IPS-18c (cell line): Measurements from ENCODE around the gene NKAIN2.
"Not testable (repeated sequence)": the region's sequence is repeated elsewhere in the genome, so short reads cannot be mapped to it uniquely, and the experiment has no call there.

Source experiments
- H3K4me3 ChIP-seq: 2 replicates; pipeline ENCODE4 v1.7.0; 2013; ENCODE audit warnings: low read depth, mild to moderate bottlenecking, low read length, moderate library complexity; ENCODE audit not compliant: insufficient read depth
- H3K9me3 ChIP-seq: one replicate; pipeline ENCODE4 v1.6.1; 2013; ENCODE audit warnings: mild to moderate bottlenecking, low read length, moderate library complexity; ENCODE audit not compliant: control insufficient read depth, insufficient read depth

Gene NKAIN2

DNA sequence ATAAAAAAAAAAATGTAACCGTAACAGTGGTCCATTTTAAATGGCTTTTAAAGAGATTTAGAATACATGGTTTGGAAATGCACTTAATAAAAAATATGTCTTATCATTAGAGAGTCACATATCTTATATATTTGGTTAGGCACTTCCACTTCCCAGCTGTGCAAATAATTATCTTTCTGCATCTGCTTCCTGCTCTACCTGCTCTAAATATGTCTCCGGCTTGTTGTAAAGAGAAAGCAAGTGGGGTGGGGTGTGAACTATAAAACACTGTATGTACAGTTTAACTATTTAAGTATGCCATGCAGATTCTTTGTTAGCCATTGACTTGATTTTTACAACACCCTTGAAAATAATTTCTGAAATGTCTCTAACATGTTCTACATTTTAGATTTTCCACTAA, 106.3 kb downstream of the NKAIN2 start:
- no peak overlapping the region for H3K4me3 ChIP-seq
- no peaks in the 10 kb centered on the region for H3K9me3 ChIP-seq

DNA sequence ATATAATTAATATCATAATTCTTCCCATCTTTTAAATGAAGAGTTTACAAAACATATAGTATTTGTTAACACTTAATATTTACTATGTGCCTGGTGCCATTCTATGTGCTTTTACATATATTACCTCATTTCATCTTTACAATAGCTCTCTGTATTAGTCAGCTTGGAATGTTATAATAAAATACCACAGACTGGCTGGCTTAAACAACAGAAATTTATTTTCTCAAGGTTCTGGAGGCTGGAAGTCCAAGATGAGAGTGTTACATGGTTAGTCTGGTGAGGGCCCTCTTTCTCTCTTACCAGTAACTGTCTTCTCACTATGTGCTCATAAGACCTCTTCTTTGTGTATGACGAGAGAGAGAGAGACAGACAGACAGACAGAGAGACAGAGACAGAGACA, 110.2 kb downstream of the NKAIN2 start:
- Histone ChIP-seq H3K9me3 (no peaks in the 10 kb centered on the region), H3K4me3 (no peak overlapping the region)

DNA sequence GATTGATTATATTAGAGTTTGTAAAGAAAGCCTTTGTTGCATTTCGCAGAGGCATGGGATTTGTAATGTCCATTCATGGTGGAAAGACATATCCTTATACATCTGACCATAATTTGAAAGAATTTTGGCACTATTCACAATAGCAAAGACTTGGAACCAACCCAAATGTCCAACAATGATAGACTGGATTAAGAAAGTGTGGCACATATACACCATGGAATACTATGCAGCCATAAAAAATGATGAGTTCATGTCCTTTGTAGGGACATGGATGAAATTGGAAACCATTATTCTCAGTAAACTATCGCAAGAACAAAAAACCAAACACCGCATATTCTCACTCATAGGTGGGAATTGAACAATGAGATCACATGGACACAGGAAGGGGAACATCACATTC, 119.7 kb downstream of the NKAIN2 start:
- not testable (repeated sequence) for H3K9me3 ChIP-seq

DNA sequence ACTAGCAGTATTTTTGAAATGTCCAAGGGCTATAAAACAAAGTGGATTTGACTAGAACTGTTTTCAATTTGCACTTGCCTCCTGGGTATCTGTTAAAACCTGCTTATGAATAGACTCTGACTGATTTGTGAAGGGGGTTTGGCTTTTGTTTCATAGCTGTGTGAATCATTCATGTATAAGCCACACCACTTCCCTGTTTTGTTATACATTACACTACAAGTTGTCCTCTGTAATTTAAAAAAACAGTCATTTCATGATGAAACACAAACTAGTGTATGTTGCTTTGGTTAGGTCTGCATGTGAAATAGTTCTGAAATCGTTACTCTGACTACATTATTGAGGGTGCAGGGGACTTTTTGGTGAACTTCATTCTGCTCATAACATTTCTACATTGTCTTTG, 121.7 kb downstream of the NKAIN2 start:
- Histone ChIP-seq H3K9me3 (no peaks in the 10 kb centered on the region), H3K4me3 (no peak overlapping the region)

More for the DNA sequence above, 119.7 kb downstream of the NKAIN2 start:
- not testable (repeated sequence) for H3K4me3 ChIP-seq

DNA sequence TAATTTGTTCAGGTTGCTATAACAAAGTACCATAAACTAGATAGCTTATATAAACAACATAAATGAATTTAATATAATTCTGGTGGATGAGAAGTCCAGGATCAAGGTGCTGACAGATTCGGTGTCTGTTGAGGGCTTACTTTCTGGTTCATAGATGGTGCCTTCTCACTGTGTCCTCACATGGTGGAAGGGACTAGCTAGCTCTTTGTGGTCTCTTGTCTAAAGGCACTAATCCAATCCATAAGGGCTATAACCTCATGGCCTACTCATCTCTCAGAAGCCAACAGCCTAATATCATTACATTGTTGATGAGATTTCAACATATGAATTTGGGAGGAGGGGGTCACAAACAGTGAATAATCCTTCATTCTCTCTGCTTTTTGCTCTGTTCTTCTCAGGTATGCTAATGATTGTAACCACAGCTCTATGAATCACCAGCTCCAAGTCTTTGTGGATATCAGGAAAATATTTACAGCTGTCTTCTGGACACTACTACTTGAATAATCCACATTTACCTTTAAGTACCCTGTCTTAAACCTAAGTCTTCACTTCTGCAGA, 122.3 kb downstream of the NKAIN2 start:
- Histone ChIP-seq H3K9me3 (no peaks in the 10 kb centered on the region), H3K4me3 (no peak overlapping the region)

DNA sequence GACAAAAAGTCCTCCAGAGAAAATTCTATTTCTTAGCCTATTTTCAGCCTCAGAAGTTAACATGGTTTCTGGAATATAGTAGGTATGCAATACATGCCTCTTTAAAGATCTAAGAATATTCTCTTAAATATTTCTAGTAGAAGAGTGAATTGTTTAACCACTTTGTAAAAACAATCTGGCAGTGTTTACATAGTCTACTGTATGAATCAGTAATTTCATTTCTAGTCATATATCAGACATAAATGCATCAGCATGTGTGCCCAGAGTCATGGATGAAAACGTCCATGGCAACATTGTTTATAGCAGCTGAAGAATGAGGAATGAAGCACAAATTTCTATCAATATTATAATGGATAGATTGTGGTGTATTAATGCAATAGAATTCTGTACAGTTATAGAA, 124.9 kb downstream of the NKAIN2 start:
- Histone ChIP-seq H3K4me3 (no peak overlapping the region), H3K9me3 (no peaks in the 10 kb centered on the region)

DNA sequence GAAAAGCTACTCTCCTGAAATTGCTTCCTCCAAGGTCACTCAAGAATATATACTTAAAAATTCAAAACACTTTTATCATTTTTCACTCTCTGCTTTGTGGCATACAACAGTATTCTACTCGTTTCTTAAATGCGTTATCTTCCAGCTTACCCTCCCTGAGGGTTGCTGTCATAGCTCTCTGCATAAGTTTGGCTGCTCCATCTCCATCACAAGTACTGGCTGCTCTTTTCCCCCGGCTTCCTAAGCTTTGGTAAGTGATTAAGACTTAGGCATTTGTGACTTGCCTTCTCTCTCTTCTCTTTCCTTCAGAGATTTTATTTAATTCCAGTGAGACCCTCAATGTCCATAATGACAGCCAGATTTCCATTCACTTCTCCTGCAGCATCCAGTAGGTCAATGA, 128.3 kb downstream of the NKAIN2 start:
- Histone ChIP-seq H3K4me3 (no peak overlapping the region), H3K9me3 (no peaks in the 10 kb centered on the region)

DNA sequence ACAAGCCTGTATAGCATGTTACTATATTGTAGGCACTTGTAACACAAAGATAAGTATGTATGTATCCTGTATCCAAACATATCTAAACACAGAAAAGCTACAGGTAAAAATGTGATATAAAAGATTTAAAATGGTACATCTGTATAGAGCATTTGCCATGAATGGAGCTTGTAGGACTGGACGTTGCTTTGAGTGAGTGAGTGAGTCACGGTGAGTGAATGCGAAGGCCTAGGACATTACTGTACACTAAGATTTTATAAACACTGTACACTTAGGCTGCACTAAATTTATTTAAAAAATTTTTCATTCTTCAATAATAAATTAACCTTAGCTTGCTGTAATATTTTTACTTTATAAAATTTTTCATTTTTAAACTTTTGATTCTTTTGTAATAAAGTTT, 136.9 kb downstream of the NKAIN2 start:
- Histone ChIP-seq H3K4me3 (no peak overlapping the region), H3K9me3 (no peaks in the 10 kb centered on the region)

DNA sequence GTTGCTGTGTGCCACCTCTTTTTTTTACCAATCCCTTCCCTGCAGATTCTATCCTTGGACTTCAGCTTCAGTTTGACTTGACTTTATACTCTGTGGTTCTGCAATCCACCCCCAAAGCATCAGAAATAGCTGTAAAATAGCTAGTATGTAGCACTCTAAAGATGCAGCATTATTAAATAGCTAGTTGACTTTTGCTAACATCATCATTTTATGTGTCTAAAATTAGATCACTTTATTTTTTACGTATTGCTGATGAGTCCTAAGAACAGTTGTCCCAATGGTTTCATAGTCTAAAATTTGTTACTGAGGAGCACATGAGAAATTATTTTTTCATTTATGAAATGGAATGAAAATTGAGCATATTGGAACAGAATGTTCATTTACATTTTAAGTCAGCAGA, 138.2 kb downstream of the NKAIN2 start:
- Histone ChIP-seq H3K4me3 (no peak overlapping the region), H3K9me3 (no peaks in the 10 kb centered on the region)

DNA sequence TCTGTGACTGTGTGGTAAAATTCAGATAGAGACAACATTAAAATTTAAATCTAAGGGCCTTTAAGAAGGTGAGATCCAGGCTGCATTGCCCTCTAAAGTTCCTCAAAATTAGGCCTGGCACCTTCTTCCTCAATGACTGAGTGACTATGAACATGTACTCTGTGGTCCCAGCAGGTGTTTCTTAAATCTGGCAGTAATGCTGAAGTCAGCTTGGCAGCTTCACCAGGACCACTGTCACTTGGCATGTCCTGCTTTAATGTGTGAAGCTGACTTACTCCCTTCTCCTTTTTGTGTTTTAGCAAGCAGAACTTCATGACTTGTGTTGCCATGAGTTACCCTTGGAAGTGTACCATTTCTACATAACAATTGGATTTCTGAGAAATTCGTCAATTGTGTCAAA, 141.7 kb downstream of the NKAIN2 start:
- Histone ChIP-seq H3K9me3 (no peaks in the 10 kb centered on the region), H3K4me3 (no peak overlapping the region)

DNA sequence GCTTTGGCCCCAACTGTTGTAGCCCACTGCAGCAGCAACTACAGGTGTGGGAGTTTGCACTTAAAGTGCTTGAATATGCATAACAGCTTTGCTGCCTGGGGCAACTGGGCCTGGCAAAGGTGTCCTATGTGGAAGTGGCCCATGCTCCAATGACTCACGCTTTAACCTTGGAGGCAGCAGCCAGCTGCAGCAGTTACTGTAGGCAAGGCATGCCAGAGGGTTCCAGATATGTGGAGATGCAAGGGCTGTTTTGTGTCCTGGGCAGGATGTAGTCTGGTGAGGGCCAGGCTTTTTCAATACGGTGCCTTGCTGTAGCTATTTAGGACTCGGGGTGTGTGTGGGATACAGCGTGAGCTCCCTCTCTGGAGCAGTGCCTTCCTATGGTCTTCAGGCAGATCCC, 150.3 kb downstream of the NKAIN2 start:
- H3K4me3 ChIP-seq, result no peak overlapping the region
- no peaks in the 10 kb centered on the region for H3K9me3 ChIP-seq

DNA sequence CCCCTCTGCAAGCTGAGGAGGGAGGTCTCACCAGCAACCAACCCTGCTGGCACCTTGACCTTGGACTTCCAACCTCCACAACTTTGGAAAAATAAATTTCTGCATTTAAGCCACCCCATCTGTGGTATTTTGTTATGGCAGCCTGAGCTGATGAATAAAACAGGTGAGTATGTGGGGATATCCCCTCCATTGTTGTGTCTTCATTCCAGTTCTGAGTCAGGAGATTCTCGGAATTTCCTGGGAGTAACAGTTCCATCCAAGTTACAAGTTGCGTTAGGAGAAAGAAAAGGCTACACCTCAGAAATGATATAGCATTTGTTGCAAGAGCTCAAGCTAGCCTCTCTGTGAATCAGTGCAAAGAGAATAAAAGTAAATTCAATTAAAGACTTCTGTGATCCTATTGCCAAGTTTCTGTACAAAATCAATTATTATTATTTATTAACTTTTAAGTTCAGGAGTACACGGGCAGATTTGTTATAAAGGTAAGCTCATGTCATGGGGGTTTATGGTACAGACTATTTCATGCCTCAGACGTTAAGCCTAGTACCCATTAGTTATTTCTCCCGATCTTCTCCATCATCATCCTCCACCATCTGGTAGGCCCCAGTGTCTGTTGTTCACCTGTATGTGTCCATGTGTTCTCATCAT, 153.0 kb downstream of the NKAIN2 start:
- no peaks in the 10 kb centered on the region for H3K9me3 ChIP-seq

DNA sequence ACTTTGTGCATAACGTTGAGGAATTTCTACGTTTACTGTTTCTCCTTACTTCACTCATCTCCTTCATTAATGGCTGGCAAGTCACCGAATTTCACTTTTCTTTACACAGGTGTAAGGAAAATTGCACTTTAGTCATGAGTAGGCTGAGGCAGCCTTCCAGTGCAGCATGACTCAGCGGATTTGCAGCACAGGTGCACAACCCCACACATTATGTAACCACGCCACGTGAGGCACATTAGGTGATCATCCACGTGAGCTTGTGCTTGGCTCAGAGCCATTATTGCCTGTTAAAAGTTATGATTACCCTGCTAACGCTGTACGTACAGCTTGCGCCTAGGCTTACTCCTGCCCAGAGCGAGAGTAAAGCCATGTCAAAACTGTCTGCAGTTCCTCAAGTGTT, 158.8 kb downstream of the NKAIN2 start:
- H3K4me3 ChIP-seq, result no peak overlapping the region
- H3K9me3 ChIP-seq, result no peaks in the 10 kb centered on the region

More for the DNA sequence above, 153.0 kb downstream of the NKAIN2 start:
- no peak overlapping the region for H3K4me3 ChIP-seq

DNA sequence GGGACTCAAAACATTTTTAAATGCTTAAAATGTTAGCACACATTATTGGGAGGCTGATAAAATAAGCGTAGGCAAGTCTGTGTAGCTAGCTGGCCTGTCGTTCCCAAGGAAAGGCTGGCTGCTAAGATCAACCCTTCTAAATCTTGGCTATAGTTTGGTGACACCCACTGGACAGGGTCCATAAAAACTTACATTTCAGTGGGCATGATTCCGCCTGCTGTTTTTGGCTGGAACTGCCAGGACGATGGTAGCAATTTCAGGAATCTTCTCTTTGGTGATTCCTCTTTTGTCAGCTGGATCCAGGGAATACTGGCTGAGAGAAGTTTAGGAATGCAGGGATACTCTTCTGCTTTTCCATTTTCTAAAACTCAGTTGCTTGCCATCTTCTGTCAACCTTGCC, 162.2 kb downstream of the NKAIN2 start:
- Histone ChIP-seq H3K4me3 (no peak overlapping the region), H3K9me3 (no peaks in the 10 kb centered on the region)

DNA sequence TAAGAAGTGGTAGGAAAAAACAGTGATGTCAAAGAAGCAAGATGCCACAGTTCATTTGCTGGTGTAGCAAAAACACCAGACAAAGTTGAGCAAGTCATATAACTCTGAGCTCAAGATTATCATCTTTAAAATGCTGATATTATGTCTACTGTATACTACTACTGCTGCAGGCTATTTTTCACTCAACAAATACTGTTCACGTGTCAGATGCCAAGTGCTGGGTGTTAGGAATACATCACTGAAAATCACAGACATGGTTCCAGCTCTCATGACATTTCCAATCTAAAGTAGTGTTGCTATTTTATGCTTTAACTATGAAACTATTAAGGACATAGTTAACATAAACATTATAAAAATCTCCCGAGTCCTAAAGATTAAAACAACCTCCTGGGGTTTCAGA, 163.0 kb downstream of the NKAIN2 start:
- Histone ChIP-seq H3K4me3 (no peak overlapping the region), H3K9me3 (no peaks in the 10 kb centered on the region)

DNA sequence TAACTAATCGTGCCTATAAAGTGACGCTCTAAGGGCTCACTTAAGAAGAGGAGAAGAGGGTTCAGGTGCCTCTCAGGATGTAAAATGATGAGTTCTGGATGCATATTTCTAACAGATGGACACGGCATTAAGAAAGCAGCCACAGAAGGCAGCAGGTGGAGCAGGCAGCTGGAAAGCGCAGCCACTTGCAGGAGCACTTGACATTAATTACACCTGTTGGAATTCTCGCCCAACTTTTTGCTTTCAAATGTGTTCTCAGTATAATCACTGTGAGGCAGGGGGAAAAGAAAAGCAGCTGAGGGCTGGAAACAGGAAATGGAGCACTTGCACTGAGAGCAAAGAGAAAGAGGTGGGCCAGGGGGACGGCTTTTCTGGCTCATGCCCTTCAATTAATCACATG, 164.2 kb downstream of the NKAIN2 start:
- Histone ChIP-seq H3K9me3 (no peaks in the 10 kb centered on the region), H3K4me3 (no peak overlapping the region)

DNA sequence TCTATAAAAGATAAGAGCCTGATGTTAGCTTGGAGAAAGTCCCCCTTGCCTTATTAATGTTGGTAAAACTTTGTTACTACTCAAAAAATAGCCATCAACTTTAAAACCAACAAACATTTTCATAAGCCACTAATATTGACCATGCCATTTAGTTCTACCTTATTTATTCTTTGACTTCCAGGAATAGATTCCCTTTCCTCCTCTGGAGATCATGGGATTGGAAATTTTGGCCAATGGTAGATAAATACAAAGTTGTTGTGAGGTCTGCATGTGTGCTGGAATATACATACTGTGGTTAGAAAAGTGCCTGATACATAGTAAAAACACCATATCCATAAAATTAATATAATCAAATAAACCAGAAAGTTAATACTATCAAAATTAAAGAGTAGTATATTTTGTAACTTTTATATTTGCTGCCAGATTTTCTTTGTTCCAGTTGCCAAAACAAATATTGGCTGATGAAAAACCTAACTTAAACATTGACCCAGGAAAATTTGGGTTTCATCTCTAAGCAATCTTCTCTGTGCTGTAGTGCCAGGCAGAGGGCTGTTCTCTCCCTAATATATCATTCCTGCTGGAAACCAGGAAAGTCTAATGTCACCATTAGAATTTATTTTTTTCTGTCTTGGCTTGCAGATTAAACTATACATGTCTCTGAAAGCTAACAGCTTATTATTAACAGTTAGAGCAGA, 169.1 kb downstream of the NKAIN2 start:
- peaks cover 3% of the 10 kb centered on the region for H3K9me3 ChIP-seq
- H3K4me3 ChIP-seq, result no peak overlapping the region

DNA sequence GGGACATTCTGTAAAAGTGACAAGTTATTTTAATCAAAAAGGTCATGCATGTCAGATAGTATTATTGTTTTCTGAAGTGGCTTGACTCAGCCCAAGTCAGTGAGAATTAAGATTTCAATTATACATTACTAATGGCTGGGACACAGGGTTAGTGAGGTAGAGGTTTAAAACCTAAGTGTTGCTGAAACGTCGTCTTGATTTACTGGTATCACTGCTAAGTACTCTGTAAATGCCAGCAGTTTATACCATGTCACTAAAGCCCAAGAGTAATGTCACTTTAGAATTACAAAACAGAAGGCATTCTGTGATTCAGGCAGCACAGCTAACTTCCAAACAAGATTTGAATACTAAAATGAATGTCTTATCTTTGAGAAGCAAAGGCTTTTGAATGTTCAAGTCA, 176.6 kb downstream of the NKAIN2 start:
- no peak overlapping the region for H3K4me3 ChIP-seq

DNA sequence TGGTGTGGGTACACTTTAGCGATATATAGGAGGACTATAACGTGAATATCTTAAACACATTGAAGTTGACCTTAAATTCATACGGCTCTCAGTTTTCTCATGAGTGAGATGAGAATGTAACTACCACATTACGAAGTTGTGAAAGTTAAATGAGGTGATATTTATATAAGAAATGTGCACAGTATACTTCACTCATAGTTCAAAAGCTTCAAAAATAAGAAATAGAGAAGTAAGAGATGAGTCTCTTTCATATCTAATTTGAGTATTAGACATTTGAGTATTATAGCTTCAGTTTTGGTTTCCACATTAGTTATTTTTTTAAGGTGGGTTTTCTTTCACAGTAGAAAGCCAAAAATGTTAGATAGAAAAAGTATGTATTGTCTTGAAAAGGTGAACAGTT, 183.3 kb downstream of the NKAIN2 start:
- Histone ChIP-seq H3K9me3 (no peaks in the 10 kb centered on the region), H3K4me3 (no peak overlapping the region)

More for the DNA sequence above, 176.6 kb downstream of the NKAIN2 start:
- peaks cover 3% of the 10 kb centered on the region for H3K9me3 ChIP-seq
